SH-SY5Y (cell line): Measurements from ENCODE around the gene SPG7.

Experiments
- GATA2 ChIP-seq: IDR thresholded peaks from 2 replicates; pipeline ENCODE4 v1.6.1; 2011; ENCODE audit warnings: mild to moderate bottlenecking, low read depth, low read length
- GATA3 ChIP-seq: IDR thresholded peaks from 2 replicates; pipeline ENCODE4 v1.6.1; 2011; ENCODE audit warnings: low read depth, mild to moderate bottlenecking, low read length, moderate library complexity

- TF ChIP-seq GATA2 (no peak), GATA3 (no peak)
These were observed 25.9 kb upstream of the SPG7 start for GRCh38 chr16:89482150-89482816.
